ENCODE measurements around the gene MAN1A2.

MAN1A2 gene

DNA sequence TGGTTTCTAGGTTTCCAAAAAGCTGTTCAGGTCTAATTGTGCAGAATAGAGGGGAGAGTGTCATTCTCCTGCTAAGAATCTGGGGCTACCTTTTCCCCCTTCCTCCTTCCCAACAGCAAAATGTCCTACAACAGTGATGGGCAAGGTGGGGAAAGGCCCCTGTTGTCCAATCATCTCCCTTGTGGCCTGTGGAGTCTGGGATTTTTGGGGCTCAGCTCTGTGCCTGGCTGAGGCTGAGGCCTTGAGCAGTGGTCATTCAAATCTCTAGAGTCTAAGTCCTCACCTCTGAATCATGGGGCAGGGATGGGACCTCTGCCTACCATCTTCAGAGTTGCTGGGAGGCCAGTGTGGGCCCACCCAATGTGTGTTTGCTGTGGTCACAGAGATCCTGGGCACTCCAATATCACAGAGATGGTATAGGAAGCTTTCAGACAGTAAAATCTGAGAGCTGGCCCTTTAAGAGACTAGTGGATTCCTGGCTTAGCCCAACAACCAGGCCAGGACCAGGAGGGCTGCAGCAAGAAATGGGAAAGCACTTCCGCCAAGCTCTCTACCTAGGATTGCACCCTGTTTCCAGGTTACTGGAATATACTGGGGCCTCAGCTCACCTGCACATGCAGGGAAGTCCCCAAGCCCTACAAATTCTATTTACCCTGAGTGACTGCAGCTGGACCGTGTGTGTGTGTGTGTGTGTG is 210.1 kb downstream of the MAN1A2 start:
- no peaks in the 10 kb centered on the region for H3K9me3 ChIP-seq (replicated peaks in 1 of 11)

DNA sequence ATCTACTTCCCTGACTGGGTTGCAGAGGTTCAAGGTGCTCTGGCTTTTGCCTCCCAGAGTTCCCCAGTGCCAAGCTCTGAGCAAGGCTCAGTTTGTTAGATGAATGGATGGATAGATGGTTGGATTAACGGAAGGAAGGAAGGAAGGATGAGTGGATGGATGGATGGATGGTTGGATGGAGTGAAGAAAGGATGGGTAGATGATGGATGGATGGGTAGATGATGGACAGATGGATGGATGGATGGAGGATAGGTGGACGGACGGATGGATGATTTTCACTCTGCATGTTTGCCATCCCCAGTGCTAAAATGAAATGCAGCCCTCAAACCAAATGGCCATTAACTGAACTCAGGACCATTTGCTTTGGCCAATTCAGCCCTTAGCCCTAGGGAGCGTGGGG is 211.2 kb downstream of the MAN1A2 start:
- Histone ChIP-seq H3K4me2 (no peak overlapping the region), H3K9ac (no peak overlapping the region), H4K20me1 (no peaks in the 10 kb centered on the region), H3K27ac (no peak overlapping the region), H3K4me3 (no peak overlapping the region), H3K9me3 (replicated peaks in 1 of 11) (no peaks in the 10 kb centered on the region), H3K27me3 (no peaks in the 10 kb centered on the region), H3K36me3 (no peaks in the 10 kb centered on the region), H3K4me1 (no peaks in the 10 kb centered on the region)
- TF ChIP-seq Cebpa-rat (IDR thresholded peaks at IDR 0.05), result no peak

More for the DNA sequence above, 210.1 kb downstream of the MAN1A2 start:
- Histone ChIP-seq H3K4me3 (no peak overlapping the region), H4K20me1 (no peaks in the 10 kb centered on the region), H3K4me2 (no peak overlapping the region), H3K27ac (no peak overlapping the region), H3K4me1 (no peaks in the 10 kb centered on the region), H3K27me3 (no peaks in the 10 kb centered on the region), H3K36me3 (no peaks in the 10 kb centered on the region), H3K9ac (no peak overlapping the region)
- no peak for TF ChIP-seq Cebpa-rat (IDR thresholded peaks at IDR 0.05)

Measured in BLaER1 treated with 17β-estradiol and CSF1 and Interleukin-3, amounts not matched to agents 10 nM and 100 nM (cell line).